HG03039 (cell line): Measurements from ENCODE around the gene PRKACB.
"Not testable (repeated sequence)": the region's sequence is repeated elsewhere in the genome, so short reads cannot be mapped to it uniquely, and the experiment has no call there.

Source experiments
- ATAC-seq: cut with Tn5 transposase; IDR thresholded peaks from one replicate; pipeline ENCODE4 v1.9.1; 2021; ENCODE audit warnings: mild to moderate bottlenecking, moderate library complexity; ENCODE audit not compliant: unreplicated experiment

Gene PRKACB

GRCh38 chr1:84214115-84214956 lies 70.3 kb downstream of the PRKACB start:
- ATAC-seq = no peak

DNA sequence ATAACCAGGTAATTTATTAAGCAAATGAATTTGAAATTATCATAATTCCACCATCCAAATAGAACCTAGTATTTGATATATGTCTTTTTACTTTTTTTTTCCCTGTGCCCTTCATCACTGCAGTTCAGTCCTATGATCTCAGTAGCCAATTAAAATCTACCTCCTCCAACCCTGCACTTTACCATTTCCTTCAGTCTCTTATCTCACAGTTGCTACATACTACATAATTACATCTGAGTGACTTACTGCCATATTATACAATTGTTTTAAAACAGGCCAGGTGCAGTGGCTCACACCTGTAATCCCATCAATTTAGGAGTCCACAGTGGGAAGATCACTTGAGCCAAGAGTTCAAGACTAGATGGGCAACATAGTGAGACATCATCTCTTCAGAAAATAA lies 73.2 kb downstream of the PRKACB start:
- ATAC-seq = no peak

DNA sequence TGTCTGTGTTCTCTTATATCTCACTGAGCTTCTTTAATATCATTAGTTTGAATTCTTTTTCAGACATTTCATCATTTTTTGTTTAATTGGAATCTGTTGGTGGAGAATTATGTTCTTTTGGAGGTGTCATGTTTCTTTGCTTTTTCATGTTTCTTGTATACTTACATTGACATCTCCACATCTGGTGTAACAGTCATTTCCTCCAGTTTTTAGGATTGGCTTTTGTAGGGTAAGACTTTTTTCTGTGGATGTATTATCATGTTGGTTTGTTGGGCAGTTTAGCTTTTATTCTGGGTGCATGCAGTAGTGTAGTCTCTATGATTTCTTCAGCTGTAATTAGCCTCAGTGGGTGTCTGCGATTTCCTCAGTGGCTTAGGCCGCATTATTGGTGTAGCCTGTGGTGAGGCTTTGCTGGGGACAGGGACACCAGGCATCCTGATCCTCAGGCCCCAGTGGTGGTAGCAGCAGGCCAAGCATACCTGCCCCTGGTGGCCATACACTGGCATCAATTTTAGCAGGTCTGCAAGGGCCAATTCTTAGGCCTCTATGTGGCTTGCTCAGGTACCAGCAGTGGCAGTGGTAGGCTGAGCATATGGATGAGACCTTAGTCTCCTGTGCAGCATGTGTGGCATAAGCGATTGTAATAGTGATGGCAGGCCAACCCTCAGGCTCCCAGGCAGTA lies 79.8 kb downstream of the PRKACB start:
- no peak for ATAC-seq

- no peak for ATAC-seq
These were observed 80.8 kb downstream of the PRKACB start for GRCh38 chr1:84224905-84225304.

GRCh38 chr1:84225646-84226045 lies 81.6 kb downstream of the PRKACB start:
- ATAC-seq = no peak

- not testable (repeated sequence) for ATAC-seq
These were observed 88.6 kb downstream of the PRKACB start for GRCh38 chr1:84232676-84233075.

GRCh38 chr1:84236256-84236655 lies 92.2 kb downstream of the PRKACB start:
- no peak for ATAC-seq

DNA sequence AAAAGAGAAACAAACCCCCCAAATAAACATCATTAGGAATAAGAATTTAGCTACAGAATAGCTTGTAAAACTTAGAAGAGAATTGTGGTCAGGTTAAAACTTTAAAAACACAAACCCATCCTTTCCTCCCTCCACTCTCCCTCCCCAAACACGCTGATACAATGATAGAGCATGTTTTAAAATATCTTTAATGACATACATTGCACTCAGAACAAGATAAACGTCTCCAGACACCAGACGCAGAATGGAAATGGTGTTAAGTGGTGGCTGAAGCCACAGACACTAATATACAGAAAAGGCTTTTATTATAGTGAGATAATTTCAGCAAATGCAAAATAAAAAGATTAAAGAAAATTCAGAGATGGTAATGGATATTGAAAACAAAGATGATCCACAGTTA lies 98.6 kb downstream of the PRKACB start:
- no peak for ATAC-seq

DNA sequence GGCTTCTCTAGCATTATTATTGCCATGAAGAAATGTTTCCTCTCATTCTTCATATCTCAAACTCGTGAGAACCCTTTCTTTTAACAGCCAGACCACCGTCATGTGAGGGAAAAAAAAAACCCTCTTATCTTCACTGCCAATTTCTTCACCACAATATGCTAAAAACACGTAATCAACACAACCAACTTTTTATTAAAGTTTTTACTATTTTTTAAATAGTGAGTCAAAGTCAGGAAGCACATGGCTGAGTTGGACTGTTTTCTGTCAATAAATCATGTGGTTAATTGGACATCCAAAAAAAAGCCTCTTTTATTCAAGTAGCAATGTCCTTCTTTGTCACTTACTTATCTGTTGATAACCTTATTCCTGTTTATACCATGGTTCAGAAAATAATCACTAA lies 101.5 kb downstream of the PRKACB start:
- no peak for ATAC-seq

DNA sequence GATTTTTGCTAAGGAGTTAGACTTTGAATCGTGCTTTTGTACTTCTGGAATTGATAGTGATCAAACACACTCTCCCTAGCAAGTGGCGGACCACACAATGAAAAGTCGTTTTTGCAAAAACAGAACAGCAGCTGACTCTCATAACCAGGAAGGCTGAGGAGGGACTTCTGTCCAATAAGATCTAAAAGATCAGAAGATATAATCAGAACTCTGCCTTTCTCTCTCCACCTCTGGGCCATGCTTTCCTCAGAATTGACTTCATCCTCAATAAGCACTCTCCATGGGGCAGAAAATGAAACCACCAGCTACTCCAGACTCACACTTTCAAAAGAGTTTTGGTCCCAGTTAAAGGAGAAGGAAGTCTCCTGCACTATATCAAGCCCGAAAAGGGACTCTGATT lies 102.1 kb downstream of the PRKACB start:
- no peak for ATAC-seq

DNA sequence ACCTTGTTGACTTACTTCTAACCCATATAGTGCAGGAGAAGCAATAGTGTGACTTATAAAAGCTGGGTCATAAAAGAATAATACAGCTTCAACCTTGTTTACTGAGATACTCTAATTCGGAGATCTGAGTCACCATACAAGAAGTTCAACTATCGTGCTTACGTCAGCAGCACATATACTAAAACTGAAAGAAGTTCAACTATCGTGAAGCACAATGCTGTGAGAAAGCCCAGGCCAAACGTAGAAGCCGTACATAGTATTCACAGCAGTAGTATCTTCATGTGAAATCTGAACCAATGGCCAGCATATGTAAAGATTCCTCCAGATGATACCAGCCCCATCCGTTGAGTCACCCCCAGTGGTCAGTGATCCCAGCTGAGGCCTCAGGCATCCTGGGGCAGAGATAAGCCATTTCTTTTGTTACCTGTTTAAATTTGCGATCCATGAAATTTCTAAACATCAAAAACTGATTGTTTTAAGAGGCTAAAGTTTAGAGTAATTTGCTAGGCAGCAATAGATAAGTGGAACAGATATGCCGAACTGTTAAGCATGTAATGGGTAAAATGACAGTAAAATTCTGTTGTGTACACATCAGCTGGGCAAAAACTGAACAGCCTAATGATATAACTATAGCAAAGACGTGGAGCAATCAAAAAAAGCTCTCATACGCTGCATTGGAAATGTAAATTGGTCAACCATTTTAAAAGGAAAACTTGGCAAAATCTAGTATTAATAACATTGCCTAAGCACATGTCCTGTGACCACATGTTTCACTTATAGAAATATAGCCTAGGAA lies 103.6 kb downstream of the PRKACB start:
- ATAC-seq = no peak

DNA sequence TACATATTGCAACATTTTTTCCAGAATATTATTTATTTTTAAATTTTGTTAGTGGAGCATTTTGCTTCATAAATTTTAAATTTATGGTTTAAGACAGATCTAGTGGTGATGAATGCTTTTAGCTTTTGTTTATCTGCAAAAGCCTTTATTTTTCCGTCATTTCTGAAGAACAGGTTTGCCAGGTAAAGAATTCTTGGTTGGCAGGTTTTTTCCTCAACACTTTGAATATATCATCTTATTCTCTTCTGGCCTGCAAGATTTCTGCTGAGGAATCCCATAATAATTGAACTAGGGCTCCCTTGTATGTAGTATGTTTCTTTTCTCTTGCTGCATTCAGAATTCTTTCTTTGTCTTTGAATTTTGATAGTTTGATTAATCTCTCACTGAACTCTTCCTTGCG lies 106.6 kb downstream of the PRKACB start:
- no peak for ATAC-seq

DNA sequence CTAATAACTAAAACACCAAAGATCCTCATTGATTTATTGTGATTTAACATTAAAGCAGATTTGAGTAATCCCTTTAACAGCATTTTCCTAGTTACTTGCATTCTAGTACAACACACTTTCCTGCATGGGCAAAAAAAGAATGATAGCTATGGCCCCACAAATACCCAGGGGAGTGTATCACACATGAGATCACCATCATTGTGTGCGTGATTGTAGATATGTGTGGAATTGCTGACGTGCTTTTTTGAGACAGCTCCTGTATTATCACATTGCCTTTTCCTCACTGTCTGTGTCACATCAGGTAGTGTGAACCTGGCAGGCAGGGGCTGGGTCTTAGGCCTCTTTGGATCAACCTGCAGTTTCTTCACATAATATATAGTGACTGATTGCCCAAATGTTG lies 109.0 kb downstream of the PRKACB start:
- no peak for ATAC-seq

GRCh38 chr1:84253891-84254290 lies 109.8 kb downstream of the PRKACB start:
- ATAC-seq = no peak

- no peak for ATAC-seq
These were observed 110.7 kb downstream of the PRKACB start for GRCh38 chr1:84254703-84255238.

DNA sequence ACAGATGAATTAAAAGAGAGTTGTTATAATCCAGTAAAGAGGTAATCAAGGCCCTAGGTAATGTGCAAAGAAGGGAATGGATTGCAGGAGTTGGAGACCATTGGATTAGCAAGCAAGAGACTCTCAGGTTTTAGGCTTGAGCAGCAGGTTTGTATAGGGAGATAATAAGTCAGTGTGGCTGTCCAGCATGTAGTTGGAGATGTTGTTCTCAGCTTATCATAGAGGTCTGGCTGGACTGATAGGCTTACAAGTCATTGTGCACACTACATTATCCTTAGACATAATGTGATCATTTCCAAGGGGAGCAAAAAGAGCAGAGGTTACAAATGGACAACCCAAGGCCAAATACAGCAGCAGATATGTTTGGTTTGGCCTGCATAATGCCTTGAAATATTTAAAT lies 111.5 kb downstream of the PRKACB start:
- ATAC-seq = no peak

GRCh38 chr1:84257617-84258016 lies 113.5 kb downstream of the PRKACB start:
- ATAC-seq = no peak

DNA sequence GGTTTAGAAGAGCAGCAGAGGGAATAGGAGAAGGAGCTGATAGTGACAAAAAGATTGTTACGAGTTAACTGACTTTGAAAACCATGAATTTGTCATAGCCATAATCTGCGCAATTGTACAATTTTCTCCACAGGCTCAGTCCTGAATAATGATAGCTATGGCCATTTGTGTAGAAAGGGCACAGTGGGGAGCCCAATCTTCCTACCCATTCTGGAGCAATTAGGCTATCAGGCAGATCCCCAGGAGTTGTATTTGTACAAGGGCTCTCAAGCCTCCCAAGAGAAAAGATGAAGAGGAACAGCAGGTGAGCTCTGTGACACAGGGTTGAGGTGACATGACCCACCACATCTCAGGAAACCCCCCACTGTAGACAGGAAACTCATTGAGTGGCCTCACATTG lies 115.3 kb downstream of the PRKACB start:
- ATAC-seq = no peak

GRCh38 chr1:84259989-84260388 lies 115.9 kb downstream of the PRKACB start:
- no peak for ATAC-seq

GRCh38 chr1:84260852-84261518 lies 116.9 kb downstream of the PRKACB start:
- ATAC-seq = no peak

GRCh38 chr1:84264961-84265360 lies 120.9 kb downstream of the PRKACB start:
- no peak for ATAC-seq
